Adipocyte (in vitro differentiated cells): ENCODE data around the gene KCNQ1.

ENCODE experiments used
- DNase-seq: peaks from one replicate; pipeline ENCODE4 v3.0.0-alpha.2; 2015; ENCODE audit warnings: low read depth
- H3K27me3 ChIP-seq: replicated peaks from 2 replicates; pipeline ENCODE4 v1.7.0; 2013; ENCODE audit warnings: mild to moderate bottlenecking, low read length, moderate library complexity; ENCODE audit not compliant: control insufficient read depth, insufficient read depth
- H3K36me3 ChIP-seq: 2 replicates; pipeline ENCODE4 v1.7.0; 2013; ENCODE audit warnings: low read length, mild to moderate bottlenecking, moderate library complexity; ENCODE audit not compliant: control insufficient read depth, insufficient read depth, severe bottlenecking
- H3K4me1 ChIP-seq: 2 replicates; pipeline ENCODE4 v1.7.0; 2013; ENCODE audit warnings: mild to moderate bottlenecking, low read length, moderate library complexity; ENCODE audit not compliant: control insufficient read depth, insufficient read depth
- H3K4me3 ChIP-seq: 2 replicates; pipeline ENCODE4 v1.7.0; 2013; ENCODE audit warnings: mild to moderate bottlenecking, low read length, moderate library complexity
- H3K9ac ChIP-seq: 2 replicates; pipeline ENCODE4 v1.7.0; 2013; ENCODE audit warnings: mild to moderate bottlenecking, low read length, moderate library complexity
- H3K9me3 ChIP-seq: 2 replicates; pipeline ENCODE4 v1.7.0; 2013; ENCODE audit warnings: mild to moderate bottlenecking, low read length, moderate library complexity; ENCODE audit not compliant: control insufficient read depth

The KCNQ1 gene

GRCh38 chr11:2412323-2412722, 32.5 kb upstream of the KCNQ1 start:
- Histone ChIP-seq H3K9me3 (no peaks in the 10 kb centered on the region), H3K9ac (no peak overlapping the region), H3K36me3 (no peaks in the 10 kb centered on the region), H3K4me1 (no peaks in the 10 kb centered on the region), H3K27me3 (peaks cover 6% of the 10 kb centered on the region), H3K4me3 (no peak overlapping the region)
- DNase-seq, result no peak

GRCh38 chr11:2413742-2414579, 30.8 kb upstream of the KCNQ1 start:
- no peaks in the 10 kb centered on the region for H3K36me3 ChIP-seq
- DNase-seq, result no peak
- peaks cover 6% of the 10 kb centered on the region for H3K27me3 ChIP-seq
- no peak overlapping the region for H3K9ac ChIP-seq
- H3K9me3 ChIP-seq, result no peaks in the 10 kb centered on the region
- no peaks in the 10 kb centered on the region for H3K4me1 ChIP-seq
- no peak overlapping the region for H3K4me3 ChIP-seq

- Histone ChIP-seq H3K9me3 (no peaks in the 10 kb centered on the region), H3K36me3 (no peaks in the 10 kb centered on the region), H3K27me3 (peaks cover 6% of the 10 kb centered on the region), H3K4me3 (no peak overlapping the region), H3K9ac (no peak overlapping the region), H3K4me1 (no peaks in the 10 kb centered on the region)
- no peak for DNase-seq
These were observed 30.2 kb upstream of the KCNQ1 start for GRCh38 chr11:2414616-2415015.

- no peaks in the 10 kb centered on the region for H3K4me1 ChIP-seq
- no peak for DNase-seq
- H3K36me3 ChIP-seq, result no peaks in the 10 kb centered on the region
- H3K4me3 ChIP-seq, result no peak overlapping the region
- no peak overlapping the region for H3K9ac ChIP-seq
- no peaks in the 10 kb centered on the region for H3K9me3 ChIP-seq
- peaks cover 3% of the 10 kb centered on the region for H3K27me3 ChIP-seq
These were observed 29.6 kb upstream of the KCNQ1 start for GRCh38 chr11:2415171-2415570.

- Histone ChIP-seq H3K9ac (no peak overlapping the region), H3K27me3 (peaks cover 4% of the 10 kb centered on the region), H3K4me3 (no peak overlapping the region)
These were observed 29.0 kb upstream of the KCNQ1 start for GRCh38 chr11:2415601-2416380.

GRCh38 chr11:2416765-2417164, 28.0 kb upstream of the KCNQ1 start:
- no peak for DNase-seq
- Histone ChIP-seq H3K4me1 (no peaks in the 10 kb centered on the region), H3K27me3 (peaks cover 8% of the 10 kb centered on the region), H3K9me3 (no peaks in the 10 kb centered on the region), H3K36me3 (no peaks in the 10 kb centered on the region), H3K4me3 (no peak overlapping the region), H3K9ac (no peak overlapping the region)

More at GRCh38 chr11:2415601-2416380, 29.0 kb upstream of the KCNQ1 start:
- H3K9me3 ChIP-seq, result no peaks in the 10 kb centered on the region
- DNase-seq, result no peak
- H3K36me3 ChIP-seq, result no peaks in the 10 kb centered on the region
- H3K4me1 ChIP-seq, result no peaks in the 10 kb centered on the region

GRCh38 chr11:2417856-2418692, 26.7 kb upstream of the KCNQ1 start:
- peaks cover 10% of the 10 kb centered on the region for H3K27me3 ChIP-seq
- no peaks in the 10 kb centered on the region for H3K4me1 ChIP-seq
- no peak overlapping the region for H3K4me3 ChIP-seq

GRCh38 chr11:2418693-2419360, 26.0 kb upstream of the KCNQ1 start:
- no peaks in the 10 kb centered on the region for H3K9me3 ChIP-seq
- no peak for DNase-seq
- no peak overlapping the region for H3K9ac ChIP-seq
- no peaks in the 10 kb centered on the region for H3K4me1 ChIP-seq
- no peak overlapping the region for H3K4me3 ChIP-seq
- H3K36me3 ChIP-seq, result no peaks in the 10 kb centered on the region
- H3K27me3 ChIP-seq, result peaks cover 16% of the 10 kb centered on the region

More at GRCh38 chr11:2417856-2418692, 26.7 kb upstream of the KCNQ1 start:
- no peaks in the 10 kb centered on the region for H3K36me3 ChIP-seq
- no peaks in the 10 kb centered on the region for H3K9me3 ChIP-seq
- DNase-seq, result no peak
- H3K9ac ChIP-seq, result no peak overlapping the region

GRCh38 chr11:2419638-2420501, 24.9 kb upstream of the KCNQ1 start:
- Histone ChIP-seq H3K4me3 (no peak overlapping the region), H3K27me3 (peaks cover 25% of the 10 kb centered on the region), H3K9ac (no peak overlapping the region), H3K36me3 (no peaks in the 10 kb centered on the region), H3K9me3 (no peaks in the 10 kb centered on the region), H3K4me1 (no peaks in the 10 kb centered on the region)
- DNase-seq, result peak; percentile 89
